GM11168 (cell line): Measurements from ENCODE around the gene TP53AIP1.

Experiments used
- in situ Hi-C: fragments of 300-500 bp; cut with MboI; formaldehyde crosslinking; loops from one replicate; pipeline ENCODE4 v1.12.0; 2022; ENCODE audit warnings: low sequenced_read_pairs; ENCODE audit not compliant: unreplicated experiment

The TP53AIP1 gene, protein sequence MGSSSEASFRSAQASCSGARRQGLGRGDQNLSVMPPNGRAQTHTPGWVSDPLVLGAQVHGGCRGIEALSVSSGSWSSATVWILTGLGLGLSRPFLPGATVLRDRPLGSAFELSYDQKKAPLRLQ

DNA sequence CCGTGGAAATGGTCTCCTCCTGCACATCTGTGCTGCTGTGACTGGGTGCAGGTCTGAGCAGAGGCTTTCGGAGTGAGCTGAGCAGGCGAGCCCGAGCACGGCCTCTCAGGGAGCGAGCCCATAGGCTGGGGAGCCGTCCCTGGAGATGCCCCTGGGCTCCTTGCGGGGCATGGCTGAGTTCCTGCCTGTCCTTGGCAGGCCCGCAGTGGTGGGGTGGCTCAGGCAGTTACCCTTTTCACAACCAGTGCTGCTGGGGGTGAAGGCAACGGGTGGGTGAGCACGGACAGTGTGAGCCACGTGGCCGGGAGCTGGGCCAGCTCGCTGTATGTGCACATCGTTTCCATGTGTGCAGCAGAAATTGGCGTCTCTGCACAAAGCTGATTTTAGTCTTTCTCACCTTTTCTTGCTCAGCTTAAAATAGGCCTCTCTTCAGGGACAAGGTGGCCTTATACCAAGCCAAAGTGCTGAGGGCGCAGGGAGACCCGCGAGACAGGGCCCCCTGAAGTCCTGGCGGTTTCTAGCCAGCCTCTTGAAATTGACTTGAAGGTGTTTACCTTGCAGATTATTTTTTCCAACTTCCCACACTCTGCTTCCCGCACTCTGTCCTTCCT, at the start of gene TP53AIP1:
TSS of gene TP53AIP1 (minus strand) at position 55 of the 611 bp plus-strand sequence. CDS start 5,053 bp downstream, outside the sequence.
- in situ Hi-C loops: no loop called here

DNA sequence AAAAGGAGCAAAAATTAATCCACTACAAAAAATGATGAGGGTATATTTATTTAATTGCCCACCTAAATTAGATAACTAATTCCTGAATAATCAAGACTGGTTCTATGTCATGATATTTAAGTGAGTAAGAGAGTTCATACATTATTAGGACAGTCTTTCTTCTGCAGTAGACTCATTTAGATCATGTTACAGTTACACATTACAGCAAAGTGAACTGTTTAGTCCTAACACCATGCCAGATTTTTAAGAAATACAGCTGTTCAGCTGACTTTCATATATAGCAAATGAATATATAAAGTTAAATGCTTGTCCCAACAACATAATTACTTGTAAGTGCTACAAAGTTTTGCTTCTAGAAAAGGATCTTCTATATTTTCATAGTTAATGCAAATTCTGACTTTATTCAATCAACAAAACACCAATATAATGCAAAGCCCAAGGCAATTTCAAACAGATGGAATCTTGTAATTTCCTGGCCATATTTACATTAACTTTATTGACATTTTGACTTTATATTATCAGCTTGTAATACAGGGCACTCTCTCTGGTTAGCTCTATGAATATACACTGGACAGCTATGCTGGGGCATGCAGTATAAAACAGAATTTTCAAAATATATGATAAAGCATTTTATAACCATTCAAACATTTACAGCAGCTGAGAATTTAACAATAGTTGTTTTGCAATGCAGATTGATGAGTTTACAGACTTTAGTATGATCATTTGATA, 45.7 kb upstream of the TP53AIP1 start:
- in situ Hi-C loops: no loop called here

DNA sequence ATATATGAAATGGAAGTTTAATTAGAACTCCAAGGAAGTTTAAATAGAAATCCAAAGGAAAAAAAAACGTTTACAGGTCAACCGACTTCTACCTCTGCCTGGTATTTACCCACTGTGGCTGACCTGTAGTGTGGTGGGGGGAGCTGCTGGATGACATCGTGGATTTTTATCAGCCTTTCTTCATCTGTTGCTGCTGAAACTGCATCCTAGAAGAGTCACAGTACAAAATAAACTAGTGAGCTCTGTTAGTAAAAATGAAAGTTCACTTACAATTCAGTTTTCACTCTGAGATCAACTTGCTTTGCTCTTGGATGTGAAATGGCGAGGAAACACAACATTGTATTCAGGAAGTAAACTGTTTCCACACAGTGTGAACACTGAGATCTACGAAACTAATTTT, 43.2 kb upstream of the TP53AIP1 start:
- in situ Hi-C loops: no loop called here

DNA sequence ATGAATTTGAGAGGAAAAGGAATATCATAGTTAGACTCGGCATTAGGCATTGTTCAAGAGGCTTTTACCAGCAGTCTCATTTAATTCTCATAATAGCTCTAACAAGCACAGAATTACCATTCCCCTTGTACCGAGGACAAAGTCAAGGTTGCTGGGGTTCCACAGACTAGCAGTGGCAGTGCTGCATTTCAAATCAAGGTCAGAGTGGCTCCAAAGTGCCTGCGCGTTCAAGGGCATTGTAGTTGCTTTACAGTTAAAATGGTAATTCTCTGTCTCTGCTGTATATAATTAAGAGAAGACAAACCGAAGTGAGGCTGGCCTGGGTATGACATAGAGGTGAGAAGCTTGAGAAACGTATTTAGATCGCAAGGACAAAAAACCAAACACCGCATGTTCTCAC, 40.4 kb upstream of the TP53AIP1 start:
- in situ Hi-C loops: no loop called here

DNA sequence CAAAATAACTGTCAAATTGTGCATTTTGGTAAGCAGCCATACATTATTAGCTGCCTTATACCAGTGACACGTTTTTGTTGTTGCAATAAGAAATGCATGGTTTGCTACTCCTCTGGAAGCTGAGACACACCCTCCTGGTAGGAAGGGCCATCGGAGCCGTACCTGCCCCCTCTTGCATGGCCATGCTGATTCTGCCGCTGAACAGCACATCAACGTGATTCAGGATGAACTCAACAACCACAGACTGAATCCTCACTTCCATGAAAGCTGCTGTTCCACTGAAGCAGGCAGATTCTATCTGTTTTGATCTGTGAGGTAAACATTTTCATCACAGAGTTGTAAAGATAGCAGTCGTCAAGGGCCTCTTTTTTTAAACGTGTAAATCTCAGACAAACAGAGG, 38.6 kb upstream of the TP53AIP1 start:
- in situ Hi-C loops: no loop called here

DNA sequence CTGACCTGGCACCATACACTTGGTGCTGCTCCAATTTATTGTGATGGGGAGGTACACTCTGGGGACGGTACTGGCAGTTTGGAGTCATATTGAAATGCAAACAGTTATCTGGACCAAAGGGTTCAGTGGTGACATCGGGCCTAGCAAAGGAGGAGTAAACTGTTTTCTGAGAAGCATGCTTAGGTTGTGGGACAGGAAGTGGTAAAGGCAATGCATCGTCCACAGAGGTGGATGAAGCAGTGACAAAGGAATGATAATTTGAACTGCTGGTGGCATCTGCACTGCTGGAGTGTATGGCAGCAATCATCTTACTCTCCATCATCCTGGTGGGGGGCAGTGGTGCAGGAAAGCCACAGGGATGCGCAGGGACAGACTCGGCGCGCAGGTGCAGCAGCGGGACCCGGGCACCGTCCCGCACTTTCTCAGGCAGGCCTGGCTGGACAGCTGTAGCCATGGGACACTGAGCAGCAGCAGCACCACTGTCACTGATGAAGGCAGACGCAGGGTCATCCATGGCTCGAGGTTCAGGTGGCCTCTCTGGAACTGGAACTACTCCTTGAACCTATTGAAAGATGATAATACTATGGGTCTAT, 28.0 kb upstream of the TP53AIP1 start:
- in situ Hi-C loops: no loop called here

DNA sequence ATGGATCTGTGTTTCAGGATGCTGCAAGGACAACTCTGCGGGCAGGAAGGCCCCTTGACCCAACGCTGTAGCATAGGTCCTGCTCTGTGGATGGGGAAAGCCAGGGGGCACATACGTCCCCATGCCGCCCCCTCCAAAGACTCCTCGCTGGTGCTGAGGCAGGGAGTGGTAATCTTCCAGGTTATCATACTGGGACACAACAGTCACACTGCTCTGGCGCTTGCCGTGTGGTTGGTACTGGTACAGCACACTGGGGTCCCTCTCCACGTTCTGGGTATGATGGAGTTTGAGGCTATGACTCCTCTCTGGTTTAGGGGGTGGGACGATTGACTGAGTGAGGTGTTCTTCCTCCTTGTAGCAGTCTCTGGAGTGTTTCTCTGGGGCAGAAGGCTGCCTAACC, 26.2 kb upstream of the TP53AIP1 start:
- in situ Hi-C loops: no loop called here

DNA sequence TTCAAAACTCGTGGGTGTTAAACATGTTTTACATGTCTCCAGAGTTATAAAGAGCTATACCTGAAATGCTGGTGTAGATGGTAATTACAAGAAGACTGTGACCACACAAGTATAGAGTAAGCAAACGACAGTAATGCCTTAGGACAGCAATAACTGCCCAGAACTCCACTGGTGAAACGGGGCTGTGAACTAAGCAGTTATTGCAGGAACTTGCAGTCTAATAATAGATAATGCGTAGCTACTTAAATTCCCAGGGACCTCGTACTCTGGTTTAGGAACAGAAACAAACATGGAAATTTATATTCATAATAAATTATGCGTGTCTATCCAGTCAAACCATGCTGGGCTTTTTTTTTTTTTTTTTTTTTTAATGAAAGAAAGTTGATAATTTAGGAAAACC, 24.9 kb upstream of the TP53AIP1 start:
- in situ Hi-C loops: no loop called here

DNA sequence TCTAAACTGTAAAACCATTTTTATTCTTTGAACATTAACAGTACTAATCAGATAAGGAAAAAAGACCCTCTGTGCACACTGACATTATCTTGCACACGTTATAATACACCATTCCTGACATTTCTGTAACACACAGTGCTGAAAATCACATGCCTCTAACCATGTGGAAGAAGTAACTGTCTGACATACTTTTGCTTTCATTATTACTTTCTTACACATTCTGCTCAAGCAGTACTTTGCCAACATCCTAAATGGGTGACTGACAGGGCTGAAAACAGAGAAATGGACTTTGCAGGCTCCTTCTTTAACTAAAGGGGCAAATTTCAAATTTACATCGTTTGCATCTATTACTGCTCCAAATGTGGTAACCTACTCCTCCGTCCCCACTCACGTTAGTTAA, 22.8 kb upstream of the TP53AIP1 start:
- in situ Hi-C loops: no loop called here

DNA sequence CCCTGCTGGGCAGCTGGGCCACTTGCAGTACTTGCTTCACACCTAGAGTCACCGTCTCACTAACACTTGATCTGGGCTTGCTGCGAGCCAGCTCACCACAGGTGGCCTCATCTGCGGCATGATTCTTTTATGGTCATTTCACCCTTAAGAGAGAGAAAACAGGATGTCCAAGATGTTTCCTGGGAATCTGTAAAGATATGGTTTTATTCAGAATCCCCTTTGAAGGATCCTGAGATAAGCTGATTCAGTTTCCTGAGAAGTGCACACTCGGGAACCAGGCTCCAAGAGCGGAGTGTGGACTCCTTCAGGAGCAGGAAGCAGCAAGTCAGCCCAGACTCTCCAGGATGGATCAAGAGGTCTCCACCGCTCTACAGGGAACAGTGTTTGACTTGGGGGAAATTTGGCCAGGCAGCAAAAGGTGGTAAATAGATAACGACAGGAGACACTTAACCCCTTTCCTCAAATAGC, 21.8 kb upstream of the TP53AIP1 start:
- in situ Hi-C loops: no loop called here

DNA sequence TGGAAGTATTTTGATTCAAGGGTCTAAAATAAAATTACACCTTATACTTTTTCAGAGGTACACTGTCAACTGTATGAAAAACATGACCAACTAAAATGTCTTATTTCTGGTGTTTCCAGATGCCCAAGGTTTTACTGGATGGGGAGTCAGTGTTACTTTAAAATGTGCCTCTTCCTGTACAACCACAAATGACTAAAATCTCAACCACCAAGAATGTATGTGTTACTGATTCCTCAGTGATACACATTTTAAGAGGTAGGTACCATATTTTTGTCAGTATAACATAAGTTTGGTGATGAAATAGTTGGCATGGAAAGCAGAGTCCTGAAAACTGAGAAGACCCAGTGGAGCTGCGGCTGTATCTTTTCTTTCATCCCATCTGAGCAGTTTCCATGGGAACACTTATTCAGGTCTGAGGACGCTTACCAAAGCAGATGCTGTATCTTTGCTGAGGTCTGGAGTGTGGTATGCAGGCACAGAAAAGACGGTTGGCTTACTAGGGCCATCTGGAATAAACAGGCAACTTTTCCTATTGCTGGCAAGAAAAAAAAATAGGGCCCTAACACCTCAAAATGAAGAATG, 21.2 kb upstream of the TP53AIP1 start:
- in situ Hi-C loops: no loop called here

DNA sequence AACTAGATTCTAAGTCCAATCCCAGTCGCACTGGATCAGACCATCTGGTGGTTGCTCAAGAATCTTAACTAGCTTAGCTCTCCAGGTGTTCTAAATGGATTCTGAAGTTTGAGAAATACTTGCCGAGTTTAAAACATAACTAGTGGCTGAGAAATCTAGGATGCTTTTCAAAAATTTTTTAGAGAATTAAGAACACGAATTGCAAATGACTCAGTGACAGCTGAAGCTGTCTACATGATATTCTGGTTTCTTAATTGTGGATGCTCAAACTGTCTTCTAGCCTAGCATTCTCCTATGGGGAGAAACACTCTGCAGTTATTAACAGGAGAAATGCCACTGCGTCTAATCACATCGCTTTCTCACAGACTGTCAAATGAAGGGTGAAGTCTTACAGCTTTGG, 20.2 kb upstream of the TP53AIP1 start:
- in situ Hi-C loops: no loop called here

DNA sequence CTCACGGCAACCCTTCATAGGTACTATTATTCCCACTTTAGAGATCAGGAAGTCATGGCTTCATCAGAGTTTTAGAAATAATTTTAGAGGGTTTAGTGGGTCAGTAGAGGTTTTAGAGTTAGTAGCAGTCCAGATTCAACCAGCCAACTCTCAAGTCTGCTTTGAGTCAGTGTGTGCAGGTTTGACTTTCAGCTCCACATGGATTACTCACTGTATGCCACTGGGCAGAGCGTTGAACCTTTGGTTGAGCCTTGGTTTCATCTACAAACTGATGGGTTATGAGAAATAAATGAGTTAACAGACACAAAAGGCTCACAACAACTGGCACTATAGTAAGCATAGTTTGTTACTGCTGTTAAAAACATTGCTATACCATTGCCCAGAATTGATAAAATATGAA, 19.0 kb upstream of the TP53AIP1 start:
- in situ Hi-C loops: no loop called here

DNA sequence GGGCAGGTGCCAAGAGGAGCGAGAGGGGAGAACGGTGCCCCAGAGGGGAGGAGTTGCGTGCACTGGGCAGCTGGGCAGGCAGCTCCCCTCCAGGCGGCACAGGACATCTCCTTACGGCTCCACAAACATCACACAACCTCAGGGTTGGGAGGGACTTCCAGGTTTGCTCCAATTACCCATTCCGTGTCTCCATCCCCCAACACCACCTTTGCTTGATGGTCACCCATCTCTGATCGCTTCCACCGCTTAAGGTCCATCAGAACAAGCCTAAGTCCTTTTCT, 14.5 kb upstream of the TP53AIP1 start:
- in situ Hi-C loops: loop anchor here (5.0 kb wide), 1 partner anchor 75 kb away; no protein-coding TSS in a partner anchor

DNA sequence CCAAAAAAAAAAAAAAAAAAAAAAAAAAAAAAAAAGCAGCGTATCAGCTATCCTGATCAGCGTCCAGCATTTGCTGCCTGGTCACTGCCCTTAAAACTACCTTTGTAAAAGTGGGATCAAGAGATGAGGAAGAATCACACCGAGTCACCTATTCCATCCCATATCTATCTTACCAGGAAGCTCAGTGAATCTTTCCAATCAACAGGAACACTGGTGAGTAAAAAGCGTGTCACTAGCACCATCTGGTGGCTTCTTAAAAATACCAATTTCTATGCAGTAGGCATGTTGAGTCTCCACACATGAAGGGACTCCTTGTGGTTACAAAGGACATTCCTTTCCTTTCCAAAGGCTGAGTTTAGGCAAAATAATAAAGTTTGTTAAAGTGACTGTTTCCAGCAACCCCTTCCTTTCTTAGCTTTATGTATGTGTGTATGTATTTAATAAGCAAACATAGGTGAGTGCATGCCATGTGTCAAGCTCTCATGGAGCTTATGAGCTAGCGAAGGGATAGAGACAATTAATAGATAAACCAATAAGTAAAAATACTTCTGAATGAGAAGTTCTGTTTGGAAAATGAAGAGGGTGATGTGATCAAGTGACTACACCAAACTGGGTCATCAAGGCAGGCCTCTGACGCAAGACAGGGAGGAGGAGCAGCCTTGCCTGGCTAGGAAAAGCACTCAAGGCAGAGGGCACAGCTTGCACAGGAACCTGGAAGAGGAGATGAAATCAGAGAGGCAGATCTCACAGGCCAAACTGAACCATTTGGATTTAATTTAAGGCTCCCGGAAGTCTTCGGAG, 13.9 kb upstream of the TP53AIP1 start:
- in situ Hi-C loops: loop anchor here (5.0 kb wide), 1 partner anchor 74 kb away; no protein-coding TSS in a partner anchor

DNA sequence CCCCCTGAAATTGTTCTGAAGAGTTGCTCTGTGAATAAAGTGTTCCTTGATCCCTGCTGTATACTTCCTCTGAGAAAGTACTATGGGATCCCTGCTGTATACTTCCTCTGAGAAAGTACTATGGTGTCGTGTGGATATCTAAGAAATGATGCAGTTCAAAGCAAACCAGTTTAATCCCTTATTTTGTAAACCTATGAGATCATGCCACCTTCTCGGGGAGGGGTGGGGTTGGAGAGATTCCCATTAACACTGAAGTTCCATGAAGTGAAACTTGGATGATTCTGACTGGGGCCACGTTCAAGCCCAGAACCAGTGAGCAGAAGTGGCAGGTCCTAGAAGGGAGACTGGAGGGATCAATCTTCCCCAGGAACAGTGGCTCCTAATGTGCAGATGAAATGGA, 13.0 kb upstream of the TP53AIP1 start:
- in situ Hi-C loops: loop anchor here (5.0 kb wide), 1 partner anchor 73 kb away; no protein-coding TSS in a partner anchor

DNA sequence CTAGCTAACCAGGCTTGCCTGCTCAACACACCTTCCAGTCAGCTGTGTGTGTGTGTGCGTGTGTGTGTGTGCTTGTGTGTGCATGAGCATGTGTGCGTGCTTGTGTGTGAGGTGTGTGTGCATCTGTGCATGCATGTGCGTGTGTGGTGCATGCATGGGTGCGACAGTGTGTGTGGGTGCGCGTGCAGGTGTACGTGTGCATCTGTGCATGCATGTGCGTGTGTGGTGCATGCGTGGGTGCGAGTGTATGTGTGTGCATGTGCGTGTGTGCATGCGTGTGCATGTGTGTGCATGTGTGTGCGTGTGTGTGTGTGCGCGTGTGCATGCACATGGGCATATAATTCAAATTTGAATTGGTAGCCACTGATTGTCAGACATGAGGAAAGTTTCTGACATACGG, 10.5 kb upstream of the TP53AIP1 start:
- in situ Hi-C loops: no loop called here

DNA sequence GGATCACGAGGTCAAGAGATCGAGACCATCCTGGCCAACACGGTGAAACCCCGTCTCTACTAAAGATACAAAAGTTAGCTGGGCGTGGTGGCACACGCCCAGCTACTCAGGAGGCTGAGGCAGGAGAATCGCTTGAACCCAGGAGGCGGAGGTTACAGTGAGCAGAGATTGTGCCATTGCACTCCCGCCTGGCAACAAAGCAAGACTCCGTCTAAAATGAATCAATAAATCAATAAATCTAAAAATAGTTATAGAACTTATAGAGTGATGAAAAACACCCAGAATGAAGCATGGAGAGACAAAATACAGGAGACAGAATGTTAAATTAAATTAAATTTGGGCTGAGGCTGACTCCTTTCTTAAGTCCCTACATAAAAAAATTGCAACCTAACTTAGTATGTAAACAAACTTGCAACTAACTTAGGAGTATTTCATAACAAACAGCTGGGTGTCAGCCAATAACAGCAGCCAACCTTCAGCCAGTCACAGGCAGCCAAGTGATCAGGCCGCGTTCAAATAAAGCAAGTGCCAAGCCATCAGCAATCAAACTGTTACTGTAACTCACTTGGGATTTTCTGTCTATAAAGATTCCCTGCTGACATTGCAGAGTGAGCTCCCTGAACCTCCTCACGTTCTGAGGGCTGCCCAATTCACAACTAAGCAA, 7.3 kb upstream of the TP53AIP1 start:
- in situ Hi-C loops: no loop called here

DNA sequence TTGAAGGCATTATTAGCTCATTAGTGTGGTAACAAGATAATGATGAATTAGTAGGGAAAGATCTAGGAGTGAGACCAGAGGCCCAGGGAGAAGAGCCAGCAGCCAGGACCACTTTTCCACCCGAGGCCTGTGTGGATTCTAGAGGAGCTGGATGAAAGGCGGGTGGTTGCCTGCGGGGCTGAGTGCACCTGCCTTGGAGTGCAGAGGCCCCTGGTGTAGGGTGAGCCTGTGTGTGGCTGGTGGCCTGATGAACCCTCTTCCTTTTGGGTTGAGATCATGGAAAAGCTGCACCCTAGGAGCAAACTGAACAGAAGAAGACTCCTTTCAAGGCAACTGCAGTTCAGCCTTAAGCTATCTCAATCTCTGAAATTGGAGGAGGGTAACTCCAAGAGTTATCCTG, 5.9 kb upstream of the TP53AIP1 start:
- in situ Hi-C loops: no loop called here

DNA sequence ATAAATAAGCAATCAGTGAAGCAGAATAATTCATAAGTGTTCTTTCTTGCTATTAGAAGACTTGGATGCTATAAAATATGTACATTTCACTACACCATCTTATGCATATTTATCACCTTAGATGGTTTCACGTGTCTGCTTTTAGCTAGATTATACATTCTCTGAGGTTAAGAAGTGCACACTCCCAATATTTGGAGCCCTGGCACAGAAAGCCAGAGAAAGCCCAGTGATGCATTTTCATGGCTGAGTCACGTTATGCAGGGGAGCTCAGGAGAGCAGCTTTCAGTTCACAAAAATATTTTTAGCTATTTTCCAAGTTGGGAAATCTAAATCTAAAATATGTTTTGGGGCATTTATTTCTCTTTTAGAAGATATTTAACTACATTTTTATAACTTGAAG, 5.1 kb upstream of the TP53AIP1 start:
- in situ Hi-C loops: no loop called here
